HUES48 (cell line): ENCODE results near the gene CELSR3.

ENCODE experiments used
- H3K27ac ChIP-seq: one replicate; pipeline ENCODE4 v1.7.0; 2013; ENCODE audit warnings: low read depth, low read length, inconsistent platforms
- H3K27me3 ChIP-seq: 2 replicates; pipeline ENCODE4 v1.6.1; 2013; ENCODE audit warnings: mild to moderate bottlenecking, low read length; ENCODE audit not compliant: control insufficient read depth, insufficient read depth
- H3K36me3 ChIP-seq: 2 replicates; pipeline ENCODE4 v1.6.1; 2013; ENCODE audit warnings: low read length; ENCODE audit not compliant: control insufficient read depth, insufficient read depth
- H3K4me1 ChIP-seq: 2 replicates; pipeline ENCODE4 v1.6.1; 2013; ENCODE audit warnings: mild to moderate bottlenecking, low read length; ENCODE audit not compliant: control insufficient read depth, insufficient read depth
- H3K4me3 ChIP-seq: 2 replicates; pipeline ENCODE4 v1.5.1; 2013; ENCODE audit warnings: mild to moderate bottlenecking, low read depth, low read length
- H3K9ac ChIP-seq: 2 replicates; pipeline ENCODE4 v1.6.1; 2013; ENCODE audit warnings: mild to moderate bottlenecking, low read depth, low read length, moderate library complexity
- H3K9me3 ChIP-seq: 2 replicates; pipeline ENCODE4 v1.6.1; 2013; ENCODE audit warnings: low read length; ENCODE audit not compliant: control insufficient read depth, insufficient read depth

CELSR3 gene

DNA sequence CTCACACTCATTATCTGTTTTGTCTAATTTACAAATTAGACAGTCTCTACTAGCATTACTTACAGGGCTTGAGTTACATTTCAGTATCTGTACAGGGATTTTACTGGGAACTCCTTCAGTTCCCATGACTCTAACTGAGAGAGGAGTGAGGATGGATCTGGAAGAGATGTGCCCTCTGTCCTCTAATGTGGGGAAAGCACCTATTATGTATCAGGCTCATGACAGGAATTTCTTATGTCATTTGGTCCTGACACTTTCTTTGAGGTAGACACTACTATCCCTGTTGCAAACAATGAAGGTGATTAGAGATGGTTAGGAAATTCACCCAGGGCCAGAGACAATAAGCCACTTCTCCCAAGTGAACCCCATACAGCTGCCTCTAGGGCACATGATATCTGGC is 33.9 kb upstream of the CELSR3 start:
- Histone ChIP-seq H3K9me3 (no peaks in the 10 kb centered on the region), H3K27me3 (no peaks in the 10 kb centered on the region), H3K4me3 (no peak overlapping the region), H3K27ac (peak overlapping the region; percentile 57), H3K36me3 (peaks cover 75% of the 10 kb centered on the region), H3K4me1 (peaks cover 21% of the 10 kb centered on the region), H3K9ac (no peak overlapping the region)

DNA sequence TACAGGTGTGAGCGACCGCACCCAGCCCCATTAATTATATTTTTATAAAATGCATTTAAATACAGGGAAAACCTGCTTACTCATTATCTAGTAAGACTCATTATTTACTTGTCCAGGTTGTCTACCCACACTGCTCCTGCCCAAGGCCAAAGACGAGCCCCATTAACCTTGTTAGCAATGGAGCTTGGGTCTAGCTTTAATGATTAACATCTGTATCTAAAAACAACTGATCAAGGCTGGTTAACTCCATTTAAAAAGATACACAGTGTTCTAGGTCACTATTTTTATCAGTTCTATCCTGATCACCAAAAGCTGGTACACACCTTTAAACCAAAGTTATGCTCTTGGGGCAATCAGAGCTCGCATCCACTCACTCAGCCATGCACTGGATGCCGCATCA is 33.5 kb upstream of the CELSR3 start:
- Histone ChIP-seq H3K4me1 (peaks cover 21% of the 10 kb centered on the region), H3K9me3 (no peaks in the 10 kb centered on the region), H3K27ac (peak overlapping the region; percentile 57), H3K4me3 (no peak overlapping the region), H3K9ac (no peak overlapping the region), H3K36me3 (peaks cover 79% of the 10 kb centered on the region), H3K27me3 (no peaks in the 10 kb centered on the region)

DNA sequence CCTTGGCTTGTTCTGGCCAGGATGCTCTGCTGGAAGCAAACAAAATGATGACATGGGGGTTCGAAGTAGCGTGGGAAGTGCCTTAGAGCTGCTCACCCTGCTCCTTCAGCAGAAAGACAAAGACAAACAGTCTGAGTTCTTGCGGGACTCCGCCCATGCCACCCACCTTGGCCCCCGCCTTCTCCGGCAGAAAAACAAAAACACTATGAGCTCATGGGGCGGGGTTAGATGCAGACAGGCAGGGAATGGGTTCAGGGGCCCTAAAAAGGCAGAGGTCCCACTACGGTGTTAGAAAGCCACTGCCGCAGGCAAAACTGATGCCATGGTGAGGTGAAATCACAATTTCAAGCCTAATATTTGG is 32.7 kb upstream of the CELSR3 start:
- H3K27me3 ChIP-seq = no peaks in the 10 kb centered on the region
- peak overlapping the region; percentile 32 for H3K4me3 ChIP-seq
- H3K9ac ChIP-seq = peak overlapping the region; percentile 63
- peaks cover 21% of the 10 kb centered on the region for H3K4me1 ChIP-seq
- H3K36me3 ChIP-seq = peaks cover 80% of the 10 kb centered on the region
- H3K27ac ChIP-seq = peak overlapping the region; percentile 95
- no peaks in the 10 kb centered on the region for H3K9me3 ChIP-seq

DNA sequence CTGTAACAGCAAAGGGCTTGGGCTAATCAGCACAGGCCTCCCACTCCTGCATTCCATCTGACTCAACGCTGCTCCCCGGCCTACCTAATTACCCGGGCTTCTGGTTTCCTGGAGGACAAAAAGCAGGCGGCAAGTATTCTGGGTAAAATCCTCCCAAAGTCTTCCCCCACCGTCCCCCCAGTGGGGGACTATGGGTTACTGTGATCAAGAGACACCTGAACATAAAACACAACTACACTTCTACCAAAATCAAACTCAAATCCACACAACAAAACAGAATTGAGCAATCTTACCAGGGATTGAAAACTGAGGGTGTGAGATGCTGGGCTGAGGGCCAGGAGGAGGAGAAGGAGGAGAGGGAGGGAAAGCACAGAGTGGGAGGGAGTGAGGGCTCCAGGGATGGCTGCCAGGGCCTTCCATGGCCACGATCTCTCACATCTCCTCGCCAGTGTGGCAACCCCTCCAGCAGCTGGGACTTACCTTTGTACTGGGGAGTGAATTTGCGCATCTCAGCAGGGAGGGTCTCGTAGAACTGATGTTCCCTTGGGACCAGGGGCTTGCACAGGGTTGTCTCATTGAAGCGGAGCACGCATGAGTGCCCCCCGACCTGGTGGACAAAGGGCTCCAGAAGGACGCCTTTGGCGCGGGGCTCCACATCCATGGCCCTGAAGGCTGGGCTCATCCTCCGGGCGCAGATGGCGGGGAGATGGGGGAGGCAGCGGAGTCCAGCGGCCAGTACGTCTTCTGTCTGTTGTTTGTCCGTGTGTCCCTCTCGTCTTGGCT is 32.1 kb upstream of the CELSR3 start:
- Histone ChIP-seq H3K9ac (peak overlapping the region; percentile 63), H3K4me1 (peaks cover 21% of the 10 kb centered on the region), H3K36me3 (peaks cover 81% of the 10 kb centered on the region), H3K9me3 (no peaks in the 10 kb centered on the region), H3K27me3 (no peaks in the 10 kb centered on the region), H3K27ac (peak overlapping the region; percentile 95), H3K4me3 (peak overlapping the region; percentile 32)

DNA sequence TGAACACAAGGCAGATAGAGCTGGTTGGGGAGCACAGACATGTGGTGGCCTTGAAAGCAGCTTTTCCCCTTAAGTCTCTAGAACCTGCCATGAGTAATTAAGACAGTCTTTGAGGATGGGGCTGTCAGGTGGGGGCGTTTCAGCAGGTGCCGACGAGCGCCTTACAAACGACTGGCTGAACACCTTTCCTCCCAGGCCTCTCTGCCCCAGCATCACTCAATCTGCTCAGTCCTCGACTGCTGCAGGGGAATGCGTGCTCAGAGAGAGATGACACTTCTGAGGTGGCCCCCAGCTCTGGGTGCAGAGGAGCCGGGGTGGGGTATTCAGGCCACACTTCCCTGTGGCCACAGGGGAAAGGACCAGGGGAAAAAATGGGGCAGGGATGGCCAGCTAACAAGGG is 31.1 kb upstream of the CELSR3 start:
- Histone ChIP-seq H3K27me3 (no peaks in the 10 kb centered on the region), H3K4me3 (no peak overlapping the region), H3K4me1 (peaks cover 21% of the 10 kb centered on the region), H3K27ac (no peak overlapping the region), H3K36me3 (peaks cover 81% of the 10 kb centered on the region), H3K9ac (no peak overlapping the region), H3K9me3 (no peaks in the 10 kb centered on the region)

DNA sequence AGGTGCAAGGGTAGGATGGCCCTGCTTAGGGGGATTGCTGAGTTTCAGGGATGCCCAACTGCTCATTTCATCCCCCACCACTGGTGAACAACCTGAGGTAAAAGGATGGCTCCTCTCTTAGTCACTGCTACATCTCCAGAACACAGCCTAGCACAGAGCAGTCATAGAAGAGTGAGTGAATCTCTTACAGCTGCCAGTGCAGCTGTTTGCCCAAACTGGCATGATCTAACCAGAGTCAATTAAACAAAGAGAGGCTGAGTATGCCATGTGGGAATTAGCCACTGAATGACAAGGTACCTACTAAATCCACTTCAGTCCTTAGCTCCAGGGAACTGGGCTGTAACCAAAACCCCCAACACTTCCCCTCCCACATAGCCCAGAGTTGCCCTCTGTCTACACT is 29.9 kb upstream of the CELSR3 start:
- peaks cover 83% of the 10 kb centered on the region for H3K36me3 ChIP-seq
- H3K27me3 ChIP-seq = no peaks in the 10 kb centered on the region
- no peak overlapping the region for H3K27ac ChIP-seq
- no peaks in the 10 kb centered on the region for H3K9me3 ChIP-seq
- no peak overlapping the region for H3K4me3 ChIP-seq
- H3K4me1 ChIP-seq = peaks cover 21% of the 10 kb centered on the region
- no peak overlapping the region for H3K9ac ChIP-seq

DNA sequence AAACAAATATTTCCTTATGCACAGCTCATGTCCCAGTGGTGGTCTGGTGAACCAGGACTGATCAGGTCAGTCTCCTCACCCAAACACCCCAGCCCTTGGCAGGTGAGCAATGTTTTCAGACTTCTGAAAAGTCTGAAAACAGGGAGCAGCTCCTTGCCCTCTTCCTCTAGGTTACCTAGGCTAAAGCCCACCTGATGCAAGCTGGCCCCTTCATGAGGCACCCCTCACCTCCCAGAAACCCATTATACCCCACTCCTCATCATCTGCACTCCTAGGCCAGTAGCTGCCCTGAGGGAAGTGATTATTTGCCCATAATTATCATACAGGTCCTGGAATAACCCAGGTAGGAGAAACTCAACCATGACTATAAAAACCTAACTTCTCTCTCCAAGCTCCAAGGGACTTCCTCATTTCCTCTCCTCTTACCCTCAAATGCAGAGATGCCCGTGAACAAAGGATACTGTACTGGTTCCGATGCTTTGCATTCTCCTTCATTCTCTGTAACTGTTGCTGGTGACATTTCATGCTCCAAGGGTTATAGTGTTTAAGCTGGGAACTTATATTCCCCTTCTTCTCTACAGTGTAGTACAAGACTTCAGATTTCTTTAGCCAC is 28.3 kb upstream of the CELSR3 start:
- H3K9ac ChIP-seq = no peak overlapping the region
- no peak overlapping the region for H3K4me3 ChIP-seq
- H3K4me1 ChIP-seq = peaks cover 15% of the 10 kb centered on the region
- no peak overlapping the region for H3K27ac ChIP-seq
- H3K36me3 ChIP-seq = peaks cover 84% of the 10 kb centered on the region
- H3K27me3 ChIP-seq = no peaks in the 10 kb centered on the region
- H3K9me3 ChIP-seq = no peaks in the 10 kb centered on the region

DNA sequence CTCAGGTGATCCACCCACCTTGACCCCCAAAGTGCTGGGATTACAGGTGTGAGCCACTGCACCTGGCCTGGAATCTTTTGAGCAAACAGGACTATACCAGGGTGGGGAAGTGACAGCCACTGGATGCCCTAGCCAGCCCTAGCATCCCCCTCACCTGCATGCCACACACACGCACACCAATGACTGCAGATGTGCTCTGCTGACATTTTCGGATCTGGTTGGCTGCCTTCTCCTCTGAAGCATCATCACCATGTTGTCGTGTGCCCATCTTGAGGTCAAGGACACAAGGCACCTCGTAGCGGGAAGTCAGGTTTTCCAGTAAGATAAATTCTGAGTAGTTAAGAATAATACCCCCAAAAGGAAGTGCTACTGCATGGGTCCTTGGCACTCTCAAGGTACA is 26.7 kb upstream of the CELSR3 start:
- Histone ChIP-seq H3K36me3 (peaks cover 75% of the 10 kb centered on the region), H3K9me3 (no peaks in the 10 kb centered on the region), H3K27me3 (no peaks in the 10 kb centered on the region), H3K4me3 (no peak overlapping the region), H3K27ac (no peak overlapping the region), H3K4me1 (peaks cover 9% of the 10 kb centered on the region), H3K9ac (no peak overlapping the region)

DNA sequence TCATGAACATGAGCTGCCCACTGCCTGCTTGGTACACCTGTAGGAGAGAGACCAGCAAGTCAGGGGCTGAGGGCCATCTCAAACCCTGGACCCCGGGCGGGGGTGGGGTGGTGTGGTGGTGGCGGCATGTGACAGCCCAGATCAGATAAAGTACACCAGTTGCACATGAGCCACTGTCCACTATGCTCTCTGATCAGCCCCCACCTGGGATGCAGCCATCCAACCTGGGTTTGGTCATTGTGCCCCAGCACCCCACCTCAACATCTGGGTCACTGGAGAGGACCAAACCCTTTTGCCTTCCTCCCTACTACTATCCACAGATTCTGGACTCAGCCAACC is 26.0 kb upstream of the CELSR3 start:
- Histone ChIP-seq H3K27me3 (no peaks in the 10 kb centered on the region), H3K27ac (no peak overlapping the region), H3K9me3 (no peaks in the 10 kb centered on the region), H3K36me3 (peaks cover 68% of the 10 kb centered on the region), H3K9ac (no peak overlapping the region), H3K4me1 (peaks cover 10% of the 10 kb centered on the region), H3K4me3 (no peak overlapping the region)

DNA sequence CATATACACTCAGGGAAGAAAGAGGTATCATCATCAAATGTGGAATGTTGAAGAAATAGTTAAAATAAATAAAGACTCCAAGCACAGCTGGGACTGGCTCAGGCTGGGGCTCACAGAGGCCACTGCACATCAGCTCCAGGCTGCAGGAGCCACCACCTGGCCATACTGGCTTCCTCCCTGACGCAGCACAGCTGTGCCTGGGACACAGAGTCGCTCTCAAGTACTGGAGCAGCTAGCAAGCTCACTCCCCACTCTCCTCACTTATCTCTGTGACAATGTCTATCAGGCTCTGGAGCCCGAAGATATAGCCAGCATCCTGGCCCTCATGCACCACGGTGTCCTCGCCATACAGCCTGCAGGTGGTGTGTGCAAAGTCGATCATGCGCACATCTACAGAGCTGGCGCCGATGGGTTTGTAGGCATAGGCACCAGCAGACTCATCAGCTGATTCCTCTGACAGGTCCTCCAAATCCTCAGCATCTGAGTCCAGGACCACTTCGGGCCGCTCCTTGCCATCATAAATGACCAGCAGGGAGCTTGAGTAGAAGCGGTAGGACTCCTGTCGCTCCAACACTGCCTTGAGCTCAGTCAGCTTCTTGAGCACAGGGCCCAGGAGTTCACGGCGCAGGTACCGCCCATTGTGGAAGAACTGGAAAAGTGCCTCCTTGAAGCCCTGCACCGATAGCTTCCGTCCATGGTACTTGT is 25.5 kb upstream of the CELSR3 start:
- no peak overlapping the region for H3K4me3 ChIP-seq
- H3K36me3 ChIP-seq = peaks cover 66% of the 10 kb centered on the region
- no peaks in the 10 kb centered on the region for H3K27me3 ChIP-seq
- no peaks in the 10 kb centered on the region for H3K9me3 ChIP-seq
- no peak overlapping the region for H3K27ac ChIP-seq
- peaks cover 10% of the 10 kb centered on the region for H3K4me1 ChIP-seq
- no peak overlapping the region for H3K9ac ChIP-seq

DNA sequence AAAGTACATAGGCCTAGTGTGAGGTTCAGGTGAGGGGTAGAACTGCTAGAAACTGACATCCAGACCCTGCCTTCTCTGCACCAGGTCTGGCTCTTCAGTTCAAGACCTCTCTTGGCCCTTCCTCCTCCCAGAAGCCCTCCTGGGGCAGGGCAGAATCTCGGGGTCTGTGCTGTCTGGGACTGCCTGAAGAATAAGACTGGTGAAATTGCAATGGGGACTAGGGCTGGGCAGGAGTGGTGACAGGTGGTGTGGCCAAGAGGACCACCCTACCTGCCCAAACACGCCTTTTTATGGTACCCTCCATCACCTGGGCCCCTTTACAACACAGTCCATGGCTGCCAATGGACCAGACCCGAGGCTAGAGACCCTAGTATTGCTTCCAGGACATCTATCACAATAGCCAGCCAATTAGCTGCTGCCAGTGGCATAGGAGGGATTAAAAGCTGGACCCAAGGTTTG is 24.6 kb upstream of the CELSR3 start:
- Histone ChIP-seq H3K4me1 (peaks cover 10% of the 10 kb centered on the region), H3K36me3 (peaks cover 65% of the 10 kb centered on the region), H3K9ac (no peak overlapping the region), H3K27ac (peak overlapping the region; percentile 17), H3K27me3 (no peaks in the 10 kb centered on the region), H3K9me3 (no peaks in the 10 kb centered on the region), H3K4me3 (no peak overlapping the region)
